SHP77 treated with DMSO at 0.1 percent for 48 hours (cell line): ENCODE results near the gene BCAP31.
"Not testable (repeated sequence)": the region's sequence is repeated elsewhere in the genome, so short reads cannot be mapped to it uniquely, and the experiment has no call there.

ENCODE experiments used
- DNase-seq: peaks from one replicate; lab custom pipeline; 2025; lab: John Stamatoyannopoulos, UW

BCAP31 gene

DNA sequence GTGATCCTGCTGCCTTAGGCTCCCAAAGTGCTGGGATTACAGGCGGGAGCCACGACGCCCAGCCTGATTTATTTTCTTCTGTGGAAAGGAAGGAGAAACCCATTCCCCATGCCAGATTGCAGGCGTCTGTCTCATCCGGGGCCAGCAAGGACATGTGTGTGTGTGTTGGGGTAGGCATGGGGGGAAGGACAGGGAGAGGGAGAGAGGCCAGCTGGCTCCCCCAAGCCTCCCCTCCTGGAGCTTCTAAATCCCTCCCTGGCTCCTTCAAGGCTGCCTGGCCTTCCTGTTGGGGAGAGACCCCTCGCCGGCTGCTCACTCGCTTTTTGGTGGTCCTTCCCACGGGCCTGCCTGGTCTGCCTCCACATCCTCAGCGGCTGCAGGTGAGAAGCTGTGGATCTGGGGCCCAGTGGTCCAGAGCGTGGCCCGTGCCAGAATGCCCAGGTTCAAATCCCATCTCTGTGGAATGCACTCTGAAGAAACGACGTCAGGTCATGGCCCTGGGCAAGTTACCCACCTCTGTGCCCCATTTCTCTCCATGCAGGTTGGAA is 38.5 kb upstream of the BCAP31 start:
- no peak for DNase-seq

DNA sequence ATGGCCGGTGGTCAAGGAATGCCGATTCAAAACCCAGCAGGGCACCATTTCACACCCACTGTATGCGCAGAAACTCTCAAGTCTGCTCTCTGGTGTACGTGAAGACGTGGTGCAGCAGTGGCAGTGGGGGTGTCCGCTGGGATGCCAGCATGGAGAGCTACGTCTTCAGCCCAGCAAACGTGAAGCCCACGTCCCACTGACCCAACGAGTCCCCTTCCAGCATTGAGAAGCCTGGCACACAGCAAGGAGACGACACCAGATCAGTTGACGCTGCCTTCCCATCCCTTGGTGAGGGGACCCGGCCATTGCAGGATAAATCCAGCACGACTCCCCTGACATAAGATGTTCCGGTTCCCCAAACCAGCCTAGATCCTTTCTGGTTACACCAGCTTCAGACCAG is 37.7 kb upstream of the BCAP31 start:
- no peak for DNase-seq

DNA sequence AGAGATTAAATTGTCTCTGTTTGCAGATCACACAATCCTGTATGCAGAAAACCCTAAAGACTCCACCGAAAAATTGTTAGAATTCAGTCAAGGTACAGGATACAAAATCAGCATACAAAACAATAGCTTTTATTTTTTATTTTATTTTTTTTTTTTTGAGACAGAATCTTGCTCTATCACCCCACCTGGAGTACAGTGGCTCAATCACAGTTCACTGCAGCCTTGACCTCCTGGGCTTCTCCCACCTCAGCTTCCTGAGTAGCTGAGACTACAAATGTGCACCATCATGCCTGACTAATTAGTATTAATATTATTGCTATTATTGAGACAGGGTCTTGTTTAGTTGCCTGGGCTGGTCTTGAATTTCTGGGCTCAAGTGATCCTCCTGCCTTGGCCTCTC is 30.9 kb upstream of the BCAP31 start:
- no peak for DNase-seq

DNA sequence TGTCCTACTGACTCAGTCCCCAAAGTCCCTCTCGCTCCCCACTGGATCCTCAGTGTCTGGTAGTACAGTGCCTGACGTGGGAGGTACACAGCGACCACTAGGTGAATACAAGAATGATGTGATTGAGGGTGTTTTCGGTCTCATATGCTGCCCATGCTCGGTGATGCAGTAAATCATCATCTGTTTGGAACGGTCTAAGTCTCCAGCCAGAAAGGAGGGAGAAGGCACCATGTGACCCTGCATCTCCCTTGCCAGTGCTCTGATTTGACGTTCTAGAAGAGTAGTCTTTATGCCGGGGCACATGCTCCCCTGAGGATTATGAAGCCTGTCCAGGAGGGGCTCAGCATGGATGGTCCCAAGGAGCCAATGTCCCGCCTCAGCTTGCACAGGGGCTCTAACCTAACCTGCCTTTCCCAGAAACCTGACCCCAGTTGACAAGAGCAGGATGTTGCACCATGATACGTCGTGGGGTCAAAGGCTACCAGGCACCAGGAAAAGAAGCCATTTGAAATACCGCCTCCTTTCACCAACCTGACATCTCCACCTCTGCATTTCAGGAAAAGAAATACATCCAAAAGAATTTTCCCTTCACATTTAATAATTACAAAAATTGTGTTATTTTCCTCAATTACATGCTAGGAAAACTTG is 26.1 kb upstream of the BCAP31 start:
- no peak for DNase-seq

DNA sequence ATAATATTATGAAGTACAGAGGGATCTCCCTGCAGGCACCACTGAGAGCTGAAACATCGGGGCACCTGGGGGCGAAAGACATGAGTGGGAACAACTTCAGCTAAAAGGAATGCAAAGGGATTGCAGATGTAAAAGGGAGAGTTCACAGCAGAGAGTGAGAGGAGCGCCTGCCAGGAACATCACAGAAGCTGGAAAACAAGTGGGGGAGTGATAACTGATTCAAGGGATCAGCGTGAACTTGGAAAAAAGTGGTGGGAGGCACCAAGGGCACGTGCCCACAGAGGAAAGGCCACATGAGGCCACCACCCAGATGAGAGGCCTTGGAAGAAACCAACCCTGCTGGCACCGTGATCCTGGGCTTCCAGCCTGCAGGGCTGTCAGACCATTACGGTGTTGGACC is 24.8 kb upstream of the BCAP31 start:
- not testable (repeated sequence) for DNase-seq

DNA sequence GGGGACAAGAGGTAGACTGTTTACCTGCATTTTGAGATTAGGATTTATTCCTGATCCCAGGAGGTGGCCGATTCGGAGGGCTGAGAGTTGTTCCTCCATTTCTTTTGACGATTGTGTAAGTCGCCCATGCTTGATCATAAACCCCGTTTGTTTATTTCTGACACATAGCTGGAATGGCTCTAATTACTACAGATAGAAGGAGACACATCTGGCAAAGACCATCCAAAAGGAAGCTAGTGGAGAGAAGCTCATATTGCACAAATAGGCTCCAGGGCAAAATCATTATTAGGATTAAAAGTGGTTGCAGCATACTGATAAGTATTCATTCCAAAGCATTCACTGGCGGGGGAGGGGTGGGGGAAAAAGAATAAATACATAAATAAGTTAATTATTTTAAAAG is 22.8 kb upstream of the BCAP31 start:
- DNase-seq: not testable (repeated sequence)

DNA sequence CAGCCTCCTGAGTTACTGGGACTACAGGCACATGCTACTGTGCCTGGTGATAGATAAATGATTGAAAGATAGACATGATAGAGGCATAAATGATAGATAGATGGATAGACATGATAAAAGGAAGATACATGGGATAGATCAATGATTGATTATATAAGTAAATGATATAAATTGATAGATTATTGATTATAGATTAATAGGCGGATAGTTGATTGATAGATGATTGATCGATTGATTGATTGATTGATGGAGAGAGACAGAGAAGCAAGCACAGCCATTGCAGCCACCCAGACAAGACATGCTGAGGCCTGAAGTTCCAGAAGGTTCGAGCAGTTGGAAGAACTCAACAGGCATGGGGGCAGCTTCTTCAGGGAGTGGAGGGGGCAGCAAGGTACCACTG is 22.2 kb upstream of the BCAP31 start:
- no peak for DNase-seq

DNA sequence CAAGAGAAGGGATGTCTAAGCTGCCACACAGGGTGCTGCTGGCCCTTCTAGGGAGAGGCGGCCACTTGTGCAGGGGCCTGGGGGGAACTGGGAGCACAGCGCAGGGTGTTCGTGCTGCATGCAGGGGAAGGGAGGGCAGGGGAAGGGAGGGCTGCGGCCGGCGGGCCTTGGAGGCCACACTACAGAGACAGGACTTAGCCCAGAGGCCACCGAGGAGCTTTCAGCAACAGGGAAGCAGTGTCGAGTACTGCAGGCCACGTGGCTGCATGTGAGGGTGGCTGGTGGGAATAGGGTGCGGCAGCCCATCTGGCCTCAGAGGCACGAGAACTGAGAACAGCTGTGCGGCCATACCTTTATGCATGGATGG is 20.9 kb upstream of the BCAP31 start:
- not testable (repeated sequence) for DNase-seq

DNA sequence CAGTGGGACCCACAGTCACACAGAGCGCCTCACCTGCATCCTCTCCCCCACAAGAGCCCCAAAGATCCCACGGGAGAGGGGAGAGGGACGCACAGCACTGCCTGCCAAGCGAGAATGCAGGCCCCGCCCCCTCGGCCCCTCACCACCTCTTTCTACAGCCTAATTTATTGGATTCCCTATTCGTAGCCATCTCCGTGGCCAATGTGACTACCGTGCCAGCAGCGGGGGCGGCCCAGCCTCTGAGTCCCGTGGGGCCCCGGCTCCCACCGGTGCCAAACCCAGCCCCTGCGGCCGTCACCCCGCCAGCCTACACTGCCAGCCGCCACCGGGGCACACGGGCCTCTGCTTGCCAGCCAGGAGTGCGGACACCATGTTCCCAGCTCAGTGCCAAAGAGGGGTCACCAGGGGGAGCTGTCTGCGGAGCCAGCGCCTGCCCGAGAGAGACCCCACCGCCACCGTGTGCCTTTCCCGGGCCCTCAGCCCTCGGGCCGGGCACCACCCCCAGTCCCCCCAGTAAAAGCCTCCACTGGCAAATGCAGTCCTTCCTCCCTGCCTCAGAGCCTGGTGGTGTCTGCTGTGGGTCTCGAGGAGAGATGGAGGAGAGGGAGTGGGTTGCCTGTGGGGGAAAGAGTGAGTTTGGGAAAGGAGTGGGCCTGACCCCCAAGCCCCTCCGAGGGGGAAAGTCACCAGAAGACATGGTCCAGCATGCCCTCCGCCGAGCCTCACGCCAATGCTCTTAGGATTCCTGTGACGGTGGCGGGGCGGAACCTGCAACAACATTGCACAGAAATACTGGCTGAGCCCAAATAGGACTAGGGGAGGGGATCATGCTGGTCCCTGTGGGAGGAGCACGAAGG is 20.3 kb upstream of the BCAP31 start:
- no peak for DNase-seq

DNA sequence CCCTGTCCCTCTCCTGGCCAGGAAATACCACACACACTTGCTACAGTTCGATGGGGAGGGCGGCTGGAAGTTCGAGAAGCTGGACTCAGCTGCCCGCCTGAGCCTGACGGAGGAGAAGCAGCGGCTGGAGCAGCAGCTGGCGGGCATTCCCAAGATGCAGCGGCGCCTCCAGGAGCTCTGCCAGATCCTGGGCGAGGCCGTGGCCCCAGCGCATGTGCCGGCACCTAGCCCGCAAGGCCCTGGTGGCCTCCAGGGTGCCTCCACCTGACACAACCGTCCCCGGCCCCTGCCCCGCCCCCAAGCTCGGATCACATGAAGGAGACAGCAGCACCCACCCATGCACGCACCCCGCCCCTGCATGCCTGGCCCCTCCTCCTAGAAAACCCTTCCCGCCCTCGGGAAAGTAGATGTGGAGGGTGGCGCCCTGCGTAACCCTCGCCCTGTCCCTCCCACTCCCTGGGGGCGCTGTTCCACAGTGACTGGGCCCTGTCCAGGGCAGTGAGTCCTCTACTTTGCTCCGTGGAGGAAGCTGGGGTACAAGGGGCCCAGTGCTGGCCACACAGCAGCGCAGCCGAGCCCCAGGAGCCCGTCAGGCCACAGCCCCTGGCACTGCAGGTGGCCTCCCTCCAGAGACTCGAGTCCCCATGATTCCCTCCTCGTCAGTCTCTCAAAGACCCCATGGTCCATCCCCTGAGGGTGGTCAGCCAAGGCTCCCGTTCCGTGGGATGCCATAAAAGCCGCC is 19.5 kb upstream of the BCAP31 start:
- not testable (repeated sequence) for DNase-seq

DNA sequence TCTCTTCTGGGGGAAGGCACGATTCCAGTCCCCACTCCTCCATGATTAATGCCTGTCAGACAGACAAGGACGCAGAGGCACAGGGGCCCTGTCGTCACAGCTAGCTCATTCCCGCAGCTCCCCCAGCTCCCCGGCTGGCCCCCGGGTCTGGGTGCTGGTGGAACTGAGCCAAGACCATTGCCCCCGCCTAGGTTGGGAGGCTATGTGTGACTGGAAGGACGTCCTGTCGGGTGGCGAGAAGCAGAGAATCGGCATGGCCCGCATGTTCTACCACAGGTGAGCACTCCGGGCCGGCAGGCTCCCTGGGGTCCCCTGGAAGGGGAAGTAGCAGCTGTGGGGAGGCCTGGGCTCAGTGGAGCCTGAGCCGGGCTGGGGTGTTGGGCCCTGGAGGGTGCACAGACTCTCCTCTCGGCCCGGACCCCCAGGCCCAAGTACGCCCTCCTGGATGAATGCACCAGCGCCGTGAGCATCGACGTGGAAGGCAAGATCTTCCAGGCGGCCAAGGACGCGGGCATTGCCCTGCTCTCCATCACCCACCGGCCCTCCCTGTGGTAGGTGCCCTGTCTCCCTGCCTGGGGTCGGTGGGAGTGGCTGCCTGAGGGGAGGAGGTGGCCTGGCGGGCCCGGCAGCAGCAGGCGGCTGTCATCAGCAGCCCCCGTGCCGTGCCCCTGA is 18.7 kb upstream of the BCAP31 start:
- DNase-seq: not testable (repeated sequence)

DNA sequence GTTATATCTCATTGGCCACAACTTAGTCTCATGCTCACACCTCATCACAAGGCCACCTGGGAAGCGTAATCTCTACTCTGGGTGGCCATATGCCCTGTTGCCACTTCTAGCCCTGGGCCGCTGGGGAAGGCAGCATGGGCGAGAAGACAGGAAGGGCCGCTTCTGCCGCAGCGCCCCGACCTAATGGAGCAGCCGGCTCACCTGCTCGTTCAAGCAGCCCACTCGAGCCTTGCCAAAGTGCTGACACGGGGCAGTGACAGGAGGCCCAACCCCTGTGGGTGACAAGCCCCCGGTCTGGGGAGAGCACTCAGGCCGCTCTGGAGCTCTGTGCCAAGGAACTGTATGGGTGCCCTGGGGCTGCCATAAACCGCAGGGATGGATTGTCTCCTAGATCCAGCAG is 17.9 kb upstream of the BCAP31 start:
- DNase-seq: not testable (repeated sequence)

DNA sequence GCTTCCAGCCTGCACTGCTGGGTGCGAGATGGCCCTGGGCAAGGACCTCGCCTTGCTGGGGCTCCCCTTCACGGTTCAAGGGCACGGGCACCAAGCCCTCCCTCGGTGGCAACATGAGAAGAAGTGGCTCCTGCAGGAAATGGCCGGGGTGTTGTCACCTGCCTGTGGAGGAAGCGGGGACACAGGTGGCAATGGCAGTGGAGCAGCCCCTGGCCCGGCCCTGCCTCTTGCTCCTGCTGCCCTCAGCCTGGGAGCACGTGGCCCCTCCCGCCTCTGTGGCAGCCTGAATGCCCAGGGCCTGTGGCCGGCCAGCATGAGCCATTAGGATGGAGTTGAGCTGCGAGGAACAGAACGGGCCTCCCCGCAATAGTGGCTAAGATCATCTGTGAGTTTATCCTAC is 17.3 kb upstream of the BCAP31 start:
- no peak for DNase-seq

DNA sequence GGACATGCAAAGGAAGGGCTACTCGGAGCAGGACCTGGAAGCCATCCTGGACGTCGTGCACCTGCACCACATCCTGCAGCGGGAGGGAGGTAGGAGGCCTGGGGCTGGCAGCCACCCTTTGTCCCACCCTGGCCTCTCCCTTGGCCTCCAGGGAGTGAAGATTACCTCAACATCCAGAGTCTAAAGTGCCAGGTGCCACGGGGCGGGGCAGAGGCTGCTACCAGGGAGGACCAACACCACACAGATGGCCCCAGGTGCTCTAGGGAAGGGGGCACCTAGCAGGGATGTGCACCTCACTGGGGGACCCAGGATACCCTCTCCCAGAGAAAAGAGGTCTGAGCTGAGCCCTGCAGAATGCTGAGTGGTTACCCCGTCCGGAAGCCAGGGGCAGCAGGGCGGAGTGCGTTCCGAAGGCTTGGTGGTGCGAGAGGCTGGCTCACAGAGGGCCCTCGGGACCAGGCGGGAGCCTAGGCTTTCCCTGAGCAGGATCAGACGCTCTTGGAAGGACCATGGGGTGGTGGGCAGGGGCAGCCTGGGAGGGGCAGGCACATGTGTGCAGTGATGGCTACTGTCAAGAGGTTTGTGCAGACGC is 16.5 kb upstream of the BCAP31 start:
- no peak for DNase-seq

DNA sequence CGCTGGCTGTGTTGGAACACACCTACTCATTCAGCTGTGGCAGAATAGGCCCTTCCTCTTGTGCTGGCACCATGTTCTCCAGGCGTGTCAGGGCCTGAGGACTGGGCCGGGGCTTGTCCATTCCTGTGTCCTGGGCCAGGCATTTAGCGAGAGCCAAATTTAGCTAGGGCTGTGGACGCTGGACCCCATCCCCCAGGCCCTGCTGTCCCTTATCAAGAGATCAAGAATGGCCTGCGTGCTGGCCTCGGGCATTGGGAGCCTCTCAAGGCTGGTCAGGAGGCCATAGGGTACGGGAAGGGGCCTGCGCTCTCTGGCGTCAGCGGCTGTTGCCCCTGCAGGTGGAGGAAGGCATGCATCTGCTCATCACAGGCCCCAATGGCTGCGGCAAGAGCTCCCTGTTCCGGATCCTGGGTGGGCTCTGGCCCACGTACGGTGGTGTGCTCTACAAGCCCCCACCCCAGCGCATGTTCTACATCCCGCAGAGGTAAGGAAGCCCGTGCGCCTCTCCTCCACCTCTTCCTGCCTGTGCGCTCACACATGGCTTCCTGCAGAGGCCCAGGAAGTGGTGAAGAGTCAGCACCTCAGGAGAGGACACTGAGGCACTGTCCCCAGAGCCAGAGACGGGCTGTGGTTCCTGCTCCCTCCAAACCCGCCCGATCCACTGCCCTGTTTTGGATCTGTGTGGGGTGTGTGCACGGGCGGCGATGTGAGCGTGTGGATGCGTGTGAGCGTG is 15.7 kb upstream of the BCAP31 start:
- no peak for DNase-seq

DNA sequence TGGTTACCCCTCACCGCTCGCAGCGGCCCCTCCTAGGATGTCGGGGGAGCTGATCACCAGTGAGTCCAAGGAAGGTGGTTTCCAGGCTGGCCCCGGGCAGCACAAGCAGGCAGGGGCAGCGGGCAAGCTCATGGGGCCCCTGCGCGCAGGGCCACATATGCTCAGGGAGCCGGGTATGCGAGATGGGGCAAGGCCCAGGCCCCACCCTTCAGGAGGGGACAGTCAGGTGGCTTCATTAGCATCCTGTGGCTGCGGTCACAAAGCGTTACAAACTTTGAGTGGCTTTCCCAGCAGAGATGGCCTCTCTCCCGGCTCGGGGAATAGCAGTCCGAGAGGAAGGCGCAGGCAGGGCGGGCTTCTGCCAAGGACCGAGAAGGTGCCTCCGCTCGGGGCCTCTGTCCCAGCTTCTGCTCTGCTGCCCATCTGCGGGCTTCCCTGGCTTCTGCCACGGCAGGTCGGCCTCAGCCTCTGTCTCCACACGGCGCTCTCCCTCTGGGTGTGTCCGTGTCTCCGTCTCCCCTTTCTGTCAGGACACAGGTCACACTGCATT is 13.9 kb upstream of the BCAP31 start:
- DNase-seq: no peak

DNA sequence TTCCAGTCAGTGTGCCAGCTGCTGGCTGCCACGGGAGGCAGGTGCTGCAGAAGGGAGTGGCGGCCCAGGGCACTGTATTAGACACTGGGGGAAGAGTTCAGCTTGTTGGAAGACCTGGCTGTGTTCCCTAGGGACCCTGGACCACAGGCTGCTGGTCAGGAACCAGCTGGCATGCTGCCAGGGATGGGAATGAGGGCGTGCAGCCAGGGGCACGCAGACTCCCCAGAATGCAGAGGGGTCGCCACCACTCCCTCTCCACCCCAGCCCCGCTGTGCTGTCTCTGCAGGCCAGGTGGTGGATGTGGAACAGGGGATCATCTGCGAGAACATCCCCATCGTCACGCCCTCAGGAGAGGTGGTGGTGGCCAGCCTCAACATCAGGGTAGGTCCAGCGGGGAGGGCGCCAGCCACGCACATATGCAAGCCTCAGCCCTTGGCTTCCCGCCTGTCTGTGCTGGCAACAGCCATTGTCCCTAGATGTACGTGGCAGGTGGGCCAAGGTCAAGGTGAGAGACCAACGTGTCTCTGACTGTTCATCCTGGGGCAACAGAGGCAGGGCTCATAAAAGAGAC is 12.8 kb upstream of the BCAP31 start:
- no peak for DNase-seq

DNA sequence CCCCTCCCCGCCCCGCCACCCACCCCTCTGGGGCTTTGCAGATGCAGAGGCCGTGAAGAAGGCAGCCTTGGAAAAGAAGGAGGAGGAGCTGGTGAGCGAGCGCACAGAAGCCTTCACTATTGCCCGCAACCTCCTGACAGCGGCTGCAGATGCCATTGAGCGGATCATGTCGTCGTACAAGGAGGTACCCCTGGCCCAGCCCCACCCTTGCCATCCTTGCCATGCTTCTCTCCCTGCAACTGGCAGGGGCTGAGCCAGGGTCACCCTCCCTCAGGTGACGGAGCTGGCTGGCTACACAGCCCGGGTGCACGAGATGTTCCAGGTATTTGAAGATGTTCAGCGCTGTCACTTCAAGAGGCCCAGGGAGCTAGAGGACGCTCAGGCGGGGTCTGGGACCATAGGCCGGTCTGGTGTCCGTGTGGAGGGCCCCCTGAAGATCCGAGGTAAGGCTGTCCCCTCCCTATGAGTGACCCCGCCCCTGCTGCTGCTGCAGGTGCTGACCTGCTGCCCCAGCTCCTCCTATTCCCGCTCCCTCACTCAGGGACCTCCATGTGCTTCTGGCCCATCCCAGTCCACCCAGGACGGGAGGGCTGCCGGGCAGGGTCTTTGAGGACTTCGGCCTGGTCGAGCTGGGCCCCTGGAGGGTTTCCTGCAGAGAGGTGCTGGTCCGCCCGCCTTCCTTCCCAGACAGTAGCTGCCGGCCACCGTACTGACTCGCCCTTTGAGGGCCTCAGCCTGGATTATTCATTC is 12.1 kb upstream of the BCAP31 start:
- no peak for DNase-seq

DNA sequence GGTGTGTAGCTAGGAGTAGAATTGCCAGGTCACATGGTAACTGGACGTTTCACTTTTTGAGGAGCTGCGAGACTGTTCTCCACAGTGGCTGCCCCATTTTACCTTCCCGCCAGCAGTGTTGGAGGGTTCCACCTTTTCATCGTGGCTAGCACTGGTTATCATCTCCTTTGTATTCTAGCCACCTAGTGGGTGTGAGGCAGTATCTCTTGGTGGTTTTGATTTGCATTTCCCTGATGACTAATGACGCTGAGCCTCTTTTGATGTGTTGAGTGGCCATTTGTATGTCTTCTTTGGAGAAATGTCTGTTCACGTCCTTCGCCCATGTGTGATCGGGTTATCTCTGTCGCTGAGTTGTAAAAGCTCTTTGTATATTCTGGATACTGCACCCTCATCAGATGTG is 11.1 kb upstream of the BCAP31 start:
- DNase-seq: no peak

DNA sequence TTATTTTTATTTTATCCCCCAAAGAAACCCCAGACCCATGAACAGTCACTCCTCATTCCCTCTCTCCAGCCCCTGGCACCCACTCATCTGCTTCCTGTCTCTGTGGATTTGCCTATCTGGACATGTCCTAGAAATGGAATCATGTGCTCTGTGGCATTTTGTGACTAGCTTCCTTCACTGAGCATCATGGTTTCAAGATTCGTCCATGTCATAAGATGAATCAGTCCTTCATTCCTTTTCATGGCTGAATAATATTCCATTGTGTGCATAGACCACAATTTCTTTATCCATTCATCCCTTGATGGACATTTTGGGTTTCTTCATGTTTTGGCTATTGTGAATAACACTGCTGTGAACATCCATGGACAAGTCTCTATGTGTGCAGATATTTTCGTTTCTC is 10.7 kb upstream of the BCAP31 start:
- no peak for DNase-seq
